GM18520 (cell line): ENCODE measurements around the gene KLHL2.
"Not testable (repeated sequence)": the region's sequence is repeated elsewhere in the genome, so short reads cannot be mapped to it uniquely, and the experiment has no call there.

Experiments used
- ATAC-seq: cut with Tn5 transposase; IDR thresholded peaks from one replicate; pipeline ENCODE4 v1.9.1; 2021; ENCODE audit not compliant: unreplicated experiment

KLHL2 gene

DNA sequence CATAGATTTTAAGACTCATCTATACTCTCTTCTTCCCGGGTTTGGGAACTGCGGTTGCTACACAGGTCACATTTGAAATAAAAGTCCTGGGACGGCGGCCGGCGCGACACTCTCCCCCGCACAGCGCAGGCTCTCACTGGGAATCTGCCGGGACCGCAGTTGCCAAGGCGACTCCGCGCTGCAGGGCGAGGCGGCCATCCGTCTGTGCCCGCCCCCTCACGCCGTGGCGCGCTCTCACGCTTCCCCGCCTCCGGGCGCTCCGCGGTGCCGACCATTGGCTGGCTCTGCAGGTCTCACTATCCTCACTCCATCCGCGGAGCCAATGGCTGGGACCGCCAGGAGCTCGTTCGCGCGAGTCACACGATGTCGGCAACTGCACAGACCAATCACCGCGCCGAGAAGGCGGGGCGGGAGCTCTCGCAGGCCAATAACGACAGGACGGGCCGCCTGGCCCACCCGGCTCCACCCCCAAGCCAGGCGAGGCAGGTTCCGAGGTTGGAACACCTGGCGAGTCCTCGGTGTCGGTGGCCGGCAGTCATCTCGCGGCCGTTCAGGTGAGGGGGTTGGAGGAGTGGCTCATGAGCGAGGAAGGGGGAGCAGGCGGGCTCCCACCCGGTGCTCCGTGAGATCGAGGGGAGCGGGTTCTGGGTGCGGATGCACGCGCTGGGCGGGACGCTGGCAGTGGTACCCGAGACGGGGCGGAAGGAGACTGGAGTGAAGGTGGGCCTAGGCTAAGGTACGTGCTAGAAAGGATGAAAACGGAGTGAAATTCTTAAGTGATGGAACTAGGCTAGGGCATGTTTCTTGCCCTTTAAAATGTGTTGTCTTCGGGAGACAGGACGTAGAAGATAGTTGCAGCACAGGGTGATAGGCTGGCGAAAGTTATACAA, 120.1 kb downstream of the KLHL2 start, which contains the start of gene MSMO1:
MSMO1 (plus strand) TSS at position 459 of the 890 bp plus-strand sequence. CDS start 5,702 bp downstream, outside the sequence.
- ATAC-seq, result peak; percentile 99

DNA sequence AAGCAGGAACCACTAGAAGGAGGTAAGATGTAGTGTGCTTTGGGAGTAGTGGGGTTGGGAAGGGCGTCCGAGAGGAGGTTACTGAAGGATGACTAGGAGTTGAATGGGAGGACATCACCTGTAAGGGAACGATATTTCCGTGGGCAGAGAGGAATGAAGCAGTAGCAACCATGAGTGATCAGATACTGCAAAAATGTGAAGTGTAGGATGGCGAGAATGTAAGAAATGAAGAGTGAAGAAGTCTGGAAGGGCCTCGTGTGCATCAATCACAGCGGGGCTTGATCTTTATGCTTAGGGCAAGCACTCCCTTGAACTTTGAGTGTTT, 120.7 kb downstream of the KLHL2 start:
- ATAC-seq, result no peak

DNA sequence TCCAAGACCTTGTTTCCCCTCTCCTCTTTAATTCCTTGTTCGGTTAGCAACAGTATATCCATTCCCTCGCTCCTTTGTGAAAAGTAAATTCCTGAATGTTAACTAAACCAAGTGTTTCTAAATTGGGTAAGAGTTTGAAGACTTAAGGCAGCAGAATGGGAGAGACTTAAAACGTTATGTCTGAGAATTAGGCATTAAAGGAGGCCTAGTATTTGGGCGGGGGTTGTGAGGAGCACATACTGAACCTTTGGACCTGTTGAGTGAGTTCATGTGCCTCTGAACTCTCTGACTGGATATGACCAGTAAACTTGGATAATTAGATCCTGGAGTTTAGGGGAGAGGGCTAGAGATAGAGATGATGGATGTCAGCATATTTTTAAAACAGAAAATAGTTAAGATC, 121.3 kb downstream of the KLHL2 start:
- ATAC-seq, result no peak

DNA sequence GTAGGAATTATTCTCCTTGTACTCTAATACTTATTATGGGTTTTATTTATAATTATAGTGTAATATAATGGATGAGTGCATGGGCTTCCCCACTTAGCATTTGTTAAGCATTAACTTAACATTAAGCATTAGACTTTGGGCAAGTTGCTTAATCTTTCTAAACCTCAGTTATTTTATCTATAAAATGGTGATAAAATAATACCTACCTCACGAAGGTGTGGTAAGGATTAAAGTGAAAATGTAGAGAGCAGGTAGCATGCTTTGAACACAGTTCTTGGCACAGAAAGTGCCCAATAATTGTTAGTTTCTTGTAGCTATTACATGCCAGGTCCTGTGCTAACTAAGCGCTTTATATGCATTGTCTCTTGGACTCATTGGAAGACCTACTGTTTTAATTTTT, 122.7 kb downstream of the KLHL2 start:
- no peak for ATAC-seq

DNA sequence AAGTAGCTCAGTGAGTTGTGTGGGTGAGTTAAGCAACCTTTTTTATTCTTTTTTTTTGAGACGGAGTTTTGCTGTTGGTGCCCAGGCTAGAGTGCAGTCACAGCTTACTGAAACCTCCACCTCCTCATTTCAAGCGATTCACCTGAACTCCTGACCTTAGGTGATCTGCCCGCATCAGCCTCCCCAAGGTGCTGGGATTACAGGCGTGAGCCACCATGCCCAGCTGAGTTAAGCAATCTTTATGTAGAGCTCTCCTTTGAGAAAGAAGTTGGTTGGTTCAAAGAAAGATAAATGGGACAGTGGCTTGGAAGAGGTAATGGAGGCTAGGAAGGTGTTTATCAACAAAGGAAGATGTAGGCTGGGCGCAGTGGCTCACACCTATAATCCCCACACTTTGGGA, 123.3 kb downstream of the KLHL2 start:
- ATAC-seq, result no peak

DNA sequence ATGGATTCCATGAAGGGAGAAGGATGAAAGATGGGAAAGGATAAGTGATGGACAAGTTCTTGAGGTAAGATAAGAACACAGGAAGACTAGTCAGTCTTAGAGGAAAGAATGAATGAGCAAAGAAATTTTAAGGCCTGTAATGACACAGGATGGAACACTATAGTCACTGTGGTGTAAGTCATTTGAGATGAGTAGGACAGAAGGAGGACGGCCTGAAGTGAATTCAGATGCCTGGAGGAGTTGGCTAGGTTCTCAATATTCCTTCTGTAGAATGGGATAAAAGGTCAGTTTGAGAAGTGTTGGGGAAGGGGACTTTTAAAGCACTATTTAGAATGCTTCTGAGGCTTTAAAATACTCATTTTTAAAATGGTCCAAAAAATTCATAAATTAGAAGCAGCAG, 124.0 kb downstream of the KLHL2 start:
- no peak for ATAC-seq

DNA sequence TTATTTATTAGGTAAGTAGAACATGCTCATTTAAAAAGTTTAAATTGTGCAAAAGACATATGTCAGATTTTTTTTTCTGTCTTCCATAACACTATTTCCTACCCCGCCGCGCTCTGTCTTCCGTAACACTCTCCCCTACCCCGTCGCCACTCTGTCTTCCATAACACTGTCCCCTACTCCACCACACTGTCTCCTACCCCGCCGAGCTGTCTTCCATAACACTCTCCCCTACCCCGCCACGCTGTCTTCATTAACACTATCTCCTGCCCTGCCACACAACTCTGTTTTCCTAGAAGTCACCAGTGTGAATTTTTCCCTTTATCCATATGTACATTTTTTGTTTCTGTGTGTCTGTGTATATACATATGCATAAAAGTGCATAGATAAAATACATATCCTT, 124.5 kb downstream of the KLHL2 start:
- ATAC-seq, result no peak

DNA sequence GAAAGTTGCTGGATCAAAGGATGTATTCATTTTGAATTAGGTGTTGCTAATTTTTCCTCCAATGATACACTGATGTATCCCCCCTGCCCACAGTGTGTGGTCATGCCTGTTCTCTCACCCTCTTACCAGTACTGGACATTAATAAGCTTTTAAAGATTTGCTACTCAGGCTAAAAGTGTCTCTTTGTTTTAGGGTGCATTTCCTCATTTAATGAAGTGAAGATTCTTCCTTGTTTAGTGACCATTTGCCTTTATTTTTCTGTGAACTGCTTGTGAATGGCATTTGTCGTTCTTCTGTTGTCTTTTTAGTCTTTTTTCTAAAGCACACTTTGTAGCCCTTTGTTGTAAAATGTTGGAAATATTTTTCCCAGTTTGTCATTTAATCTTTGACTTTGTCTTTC, 125.1 kb downstream of the KLHL2 start:
- no peak for ATAC-seq

DNA sequence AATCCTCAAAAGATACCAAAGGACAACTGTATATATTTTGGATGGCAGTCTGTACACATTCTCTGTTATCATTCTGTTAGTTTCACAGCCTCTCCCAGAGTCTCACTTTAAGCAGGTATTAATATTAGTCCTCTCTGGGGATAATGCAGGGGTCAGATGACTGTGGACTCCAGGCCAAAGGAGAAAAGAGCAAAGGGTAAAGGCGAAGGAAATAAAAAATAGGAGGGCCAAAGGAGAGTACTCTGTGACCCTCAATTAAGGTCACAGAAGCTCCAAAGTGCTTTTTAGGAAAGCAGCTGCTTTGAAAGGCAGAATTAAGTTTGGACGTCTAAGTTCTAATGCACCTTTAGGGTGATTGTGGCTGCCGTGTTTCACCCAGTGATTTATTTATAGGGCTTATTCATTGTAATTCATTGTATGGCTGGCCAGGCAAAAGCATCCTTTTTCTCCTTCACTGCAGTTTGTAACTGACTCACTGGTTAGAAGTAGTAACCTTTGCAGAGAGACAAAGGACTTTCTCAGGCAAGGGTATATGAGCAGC, 127.9 kb downstream of the KLHL2 start:
- ATAC-seq, result no peak

DNA sequence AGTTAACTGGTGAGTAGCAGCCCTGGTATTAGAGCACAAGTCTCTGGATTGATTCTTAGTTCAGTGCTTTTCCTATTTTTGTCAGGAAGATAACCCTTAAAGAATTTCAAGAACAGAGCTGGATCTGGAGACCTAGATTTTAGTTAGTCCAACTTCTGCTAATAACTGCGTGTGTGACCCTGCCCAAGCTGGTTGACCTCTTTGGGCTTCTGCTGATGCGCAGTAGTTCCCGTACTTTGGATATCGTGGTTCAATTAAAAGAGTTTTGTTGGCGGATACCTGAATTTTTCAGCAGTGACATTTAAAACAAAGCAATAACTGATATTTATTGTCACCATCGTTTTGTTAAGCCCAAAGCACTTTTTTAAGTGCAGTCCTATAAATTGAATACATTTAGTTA, 129.4 kb downstream of the KLHL2 start:
- no peak for ATAC-seq

DNA sequence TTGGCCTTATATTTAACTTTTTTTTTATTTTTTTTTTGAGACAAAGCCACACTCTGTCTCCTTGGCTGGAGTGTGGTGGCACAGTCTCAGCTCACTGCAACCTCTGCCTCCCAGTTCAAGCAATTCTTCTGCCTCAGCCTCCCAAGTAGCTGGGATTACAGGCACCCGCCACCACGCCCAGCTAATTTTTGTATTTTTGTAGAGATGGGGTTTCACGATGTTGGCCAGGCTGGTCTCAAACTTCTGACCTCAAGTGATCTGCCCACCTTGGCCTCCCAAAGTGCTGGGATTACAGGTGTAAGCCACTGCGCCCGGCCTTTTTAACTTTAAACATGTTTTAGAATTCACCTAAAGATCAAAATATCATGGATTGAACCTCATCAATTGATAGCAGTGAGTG, 135.0 kb downstream of the KLHL2 start:
- ATAC-seq, result not testable (repeated sequence)

DNA sequence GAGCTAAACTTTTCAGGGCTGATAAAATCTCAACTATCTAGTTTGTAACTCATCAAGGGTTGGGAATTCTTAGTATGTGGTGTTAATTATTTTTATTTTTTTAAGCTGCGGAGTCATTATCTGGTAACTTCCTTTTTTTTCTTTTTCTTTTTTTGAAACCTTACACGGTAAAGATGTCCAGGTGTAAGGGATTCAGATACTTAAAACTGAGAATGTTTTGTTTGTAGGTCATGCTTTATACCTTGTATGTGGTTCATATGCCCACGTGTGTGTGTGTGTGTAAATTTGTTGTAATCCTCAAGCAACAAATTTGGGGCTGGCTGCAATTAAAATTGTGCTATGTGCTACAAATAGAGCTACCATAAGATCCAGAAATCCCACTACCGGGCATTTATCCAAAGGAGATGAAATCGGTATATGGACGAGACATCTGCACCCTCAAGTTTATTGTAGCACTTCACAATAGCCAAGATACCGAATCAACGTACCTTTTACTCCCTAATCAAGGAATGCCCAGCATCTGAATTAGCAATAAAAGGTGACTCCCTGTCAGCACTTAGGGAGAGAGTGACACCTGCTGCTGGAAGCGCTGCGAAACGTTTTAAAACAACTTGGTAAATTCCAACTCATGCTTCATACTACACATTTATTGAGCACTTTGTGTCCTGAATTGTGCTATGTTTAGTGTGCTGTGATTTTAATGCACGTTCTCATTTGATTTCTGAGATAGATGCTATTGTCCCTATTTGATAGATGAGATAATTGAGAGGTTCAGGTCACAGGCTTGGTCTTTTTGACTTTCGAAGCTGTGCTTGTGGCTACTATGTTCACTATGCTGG, 136.2 kb downstream of the KLHL2 start:
- ATAC-seq, result no peak

DNA sequence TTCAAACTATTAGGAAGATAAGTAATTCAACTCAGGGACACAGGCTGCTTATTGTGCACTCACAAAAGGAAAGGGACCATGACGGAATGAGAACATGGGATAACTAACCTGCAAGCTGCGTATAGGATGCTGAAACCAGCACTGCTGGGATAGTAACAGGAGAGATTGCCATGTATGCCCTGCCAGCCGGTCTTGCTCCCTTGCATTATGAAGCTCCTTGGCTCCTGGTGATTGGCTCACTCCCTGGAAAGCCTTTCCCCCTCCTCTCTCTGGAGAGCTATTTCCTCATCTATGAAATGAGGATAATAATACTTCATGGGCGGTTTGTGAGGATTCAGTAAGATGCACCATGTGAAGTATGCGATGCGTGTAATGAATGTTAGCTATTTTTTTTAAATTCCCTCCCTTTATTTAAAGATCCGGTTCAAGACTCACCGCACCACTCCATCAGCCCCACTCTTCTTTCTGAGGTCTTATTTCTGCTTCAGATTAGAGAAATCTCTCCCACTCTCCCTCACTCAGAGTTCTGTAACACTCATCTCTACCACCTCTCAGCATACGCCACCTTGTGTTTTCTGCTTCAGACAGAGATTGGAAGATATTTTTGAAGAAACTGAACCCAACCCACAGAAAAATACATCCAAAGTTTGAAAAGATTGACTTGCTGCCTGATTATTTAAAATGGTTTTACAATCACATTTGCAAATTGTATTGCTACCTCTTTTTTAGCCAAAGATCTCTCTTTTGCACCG, 138.5 kb downstream of the KLHL2 start:
- no peak for ATAC-seq

DNA sequence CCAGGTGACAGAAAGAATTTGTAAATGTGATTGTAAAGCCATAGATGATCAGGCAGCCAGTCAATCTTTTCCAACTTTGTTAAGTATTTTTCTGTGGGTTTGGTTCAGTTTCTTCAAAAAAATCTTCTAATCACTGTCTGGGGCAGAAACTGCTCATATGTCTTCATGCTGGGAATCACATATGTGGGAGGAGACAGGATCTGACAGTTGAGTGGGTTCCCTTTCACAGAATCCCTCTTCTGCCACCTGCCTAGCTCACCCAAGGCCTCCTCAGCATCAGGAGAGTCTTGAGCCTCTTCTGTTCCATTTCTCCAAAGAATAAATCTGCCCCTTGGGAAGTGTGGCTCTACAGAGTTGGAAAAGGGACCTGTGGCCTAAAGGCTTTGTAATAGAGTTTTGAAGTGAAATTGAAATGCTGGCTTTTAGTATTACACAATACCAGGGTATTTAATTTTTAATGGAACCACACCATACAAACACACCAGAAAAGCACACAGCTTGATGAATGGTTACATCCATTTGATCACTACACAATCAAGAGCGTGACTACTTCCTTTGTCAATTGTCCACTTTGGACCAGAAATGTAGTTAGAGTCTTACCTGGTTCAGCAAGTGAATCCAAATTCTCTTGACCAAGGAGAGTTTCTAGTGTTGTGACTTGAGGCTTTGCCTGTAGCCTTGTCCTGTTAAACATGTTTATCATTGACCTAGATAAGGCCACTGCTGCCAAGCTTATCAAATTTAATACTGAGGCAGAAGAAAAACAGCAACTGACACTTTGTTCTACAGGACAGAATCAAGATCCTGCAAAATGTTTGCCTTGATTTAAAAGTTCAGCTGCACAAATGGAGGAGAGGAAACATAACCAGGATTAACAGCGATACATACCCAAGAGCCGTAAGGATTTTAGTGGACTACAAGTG, 140.5 kb downstream of the KLHL2 start:
- ATAC-seq, result no peak

DNA sequence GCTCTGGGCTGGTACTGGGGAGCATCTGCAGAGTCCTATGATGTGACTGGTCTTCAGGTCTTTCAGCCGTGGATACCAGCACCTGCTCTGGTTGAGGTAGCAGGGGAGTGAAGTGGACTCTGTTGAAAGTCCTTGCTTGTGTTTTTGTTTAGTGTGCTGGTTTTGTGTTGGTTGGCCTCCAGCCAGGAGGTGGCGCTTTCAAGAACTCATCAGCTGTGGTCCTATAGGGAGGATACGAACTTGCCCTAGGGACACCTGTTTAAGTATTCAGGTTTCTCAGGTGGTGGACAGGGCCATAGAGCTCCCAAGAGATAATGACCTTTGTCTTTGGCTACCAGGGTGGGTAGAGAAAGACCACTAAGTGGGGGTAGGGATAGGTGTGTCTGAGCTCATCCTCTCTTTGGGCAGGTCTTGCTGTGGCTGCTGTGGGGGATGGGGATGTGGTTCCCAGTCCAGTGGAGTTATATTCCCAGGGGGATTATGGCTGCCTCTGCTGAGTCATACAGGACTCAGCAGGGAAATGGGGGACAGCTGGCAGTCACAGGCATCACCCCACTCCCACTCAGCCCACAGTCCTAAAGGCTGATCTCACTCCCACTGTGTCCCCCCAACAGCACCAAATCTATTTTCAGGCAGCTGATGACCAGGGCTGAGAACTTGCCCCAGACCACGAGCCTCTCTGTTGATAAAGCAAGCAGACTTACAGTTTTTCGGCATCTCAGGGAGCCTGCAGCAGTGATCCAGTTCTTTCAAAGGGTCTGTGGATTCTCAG, 144.2 kb downstream of the KLHL2 start:
- ATAC-seq, result no peak

DNA sequence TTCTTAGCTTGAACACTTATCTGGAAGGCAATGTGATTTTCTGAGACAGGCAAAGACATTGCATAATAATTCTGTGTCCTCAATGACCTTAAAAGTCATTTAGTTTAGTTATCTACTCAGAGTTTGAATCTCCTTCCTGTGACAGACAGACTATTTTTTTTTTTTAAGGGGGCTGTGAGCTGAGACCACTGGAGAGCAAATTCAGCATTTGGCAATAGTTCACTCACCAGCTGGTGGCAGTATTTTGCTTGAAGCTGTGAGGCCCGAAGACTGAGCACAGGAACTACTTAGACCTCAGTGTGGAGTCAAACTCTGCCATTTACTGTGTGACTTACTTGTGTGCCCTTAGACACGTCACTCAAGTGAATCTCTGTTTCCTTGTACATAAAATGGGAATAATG, 148.5 kb downstream of the KLHL2 start:
- peak; percentile 49 for ATAC-seq

DNA sequence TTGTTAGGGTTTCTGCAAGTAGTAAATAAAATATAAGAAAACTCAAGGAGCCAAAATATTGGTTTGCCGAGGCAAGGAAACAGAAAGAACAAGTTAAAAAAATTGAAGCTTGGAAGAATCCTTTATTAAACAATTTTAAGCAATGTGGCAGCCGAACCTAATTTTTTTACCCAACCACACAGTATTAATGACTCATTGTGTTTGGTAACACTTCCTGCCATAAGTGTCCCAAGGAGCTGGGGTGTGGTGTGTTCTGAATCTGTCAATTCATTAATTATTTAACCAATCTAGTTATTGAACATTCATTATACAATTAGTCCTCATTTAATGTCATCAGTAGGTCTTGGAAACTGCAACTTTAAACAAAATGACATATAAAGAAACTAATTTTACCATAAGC, 152.1 kb downstream of the KLHL2 start:
- ATAC-seq, result no peak

DNA sequence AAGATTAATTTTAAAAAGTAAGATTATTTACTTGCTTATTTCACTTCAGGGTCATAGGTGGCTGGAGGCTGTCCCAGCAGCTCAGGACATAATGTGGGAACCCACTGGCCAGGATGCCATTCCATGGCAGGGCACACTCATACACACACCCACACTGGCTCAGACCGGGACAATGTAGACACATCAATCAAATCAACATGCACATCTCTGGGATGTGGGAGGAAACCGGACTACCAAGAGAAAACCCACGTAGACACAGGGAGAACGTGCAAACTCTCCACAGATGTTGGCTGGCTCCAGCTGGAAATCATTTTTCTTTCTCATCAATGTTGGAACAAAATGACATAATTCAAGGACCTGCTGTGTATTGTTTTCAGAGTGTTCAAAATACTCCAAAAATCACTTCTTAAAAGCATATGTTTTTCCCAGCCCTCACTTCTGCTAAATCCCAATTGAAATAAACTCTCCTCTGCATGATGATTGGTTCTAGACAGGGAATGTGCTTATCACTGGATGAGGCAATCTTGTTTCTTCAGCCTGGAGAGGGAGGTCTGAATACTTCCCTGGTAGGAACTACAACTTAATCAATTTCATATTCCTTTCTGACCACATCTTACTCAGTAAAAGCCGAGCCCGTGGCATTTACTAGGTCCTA, 152.8 kb downstream of the KLHL2 start:
- ATAC-seq, result no peak
